HCT116 (cell line): ENCODE measurements around the gene CCSER1. TPM values are rescaled to one million over a fixed set of nuclear protein-coding genes. Genes with fewer than 3 reads are reported as not detected.

Experiments
- ATAC-seq: fragments of 200-7000 bp; cut with Tn5 transposase; 2 replicates; pipeline ENCODE4 v1.9.1; 2020; ENCODE audit warnings: mild to moderate bottlenecking, moderate library complexity
- BruUV-seq: library from RNA; stranded (reverse); fragments of 400-500 nt; replicated peaks from 2 replicates; lab custom pipeline; 2021; lab: Mats Ljungman, UMichigan
- CTCF ChIA-PET: fragments of 300-600 bp; sonication (Branson Sonifier 250); formaldehyde crosslinking; loops from one replicate; lab custom pipeline; 2021; ENCODE audit warnings: antibody characterized with exemption; lab: Charles Lee
- POLR2A ChIA-PET: fragments of 300-600, 350-600 bp; sonication (Branson Sonifier 250); formaldehyde crosslinking; loops from one replicate; lab custom pipeline; 2021; ENCODE audit warnings: antibody characterized with exemption; lab: Charles Lee
- RAD21 ChIA-PET, 2 experiments: fragments of 300-600 bp; sonication (Branson Sonifier 250); formaldehyde crosslinking; loops; one replicate each; lab custom pipeline; 2023; ENCODE audit warnings: low total read pairs in 2 of 2; ENCODE audit not compliant: uncharacterized antibody in 2 of 2, unreplicated experiment in 2 of 2, low non-redundant PET in 1 of 2; lab: Charles Lee
- DNase-seq: peaks from one replicate; pipeline ENCODE4 v3.0.0-alpha.2; 2010; ENCODE audit warnings: low read depth, low spot score
- H2AFZ ChIP-seq: fragments of 200-600 bp; shearing (Covaris generic), sonication (generic); 2 replicates; pipeline ENCODE4 v1.6.1; 2017; ENCODE audit warnings: low read depth, mixed run types, mixed read lengths, antibody characterized with exemption, low read length; ENCODE audit not compliant: poor library complexity, severe bottlenecking
- H3K27ac ChIP-seq: 2 replicates; pipeline ENCODE4 v1.5.1; 2012; ENCODE audit warnings: low read depth, low read length
- H3K27me3 ChIP-seq: fragments of 200-600 bp; sonication (generic); 2 replicates; pipeline ENCODE4 v1.6.1; 2016; ENCODE audit warnings: mixed run types, low read length, mixed read lengths; ENCODE audit not compliant: insufficient read depth
- H3K36me3 ChIP-seq, 2 experiments: fragments of 200-500 bp in 1 of 2; fragments of 200-600 bp in 1 of 2; sonication (Bioruptor generic) in 1 of 2; sonication (generic) in 1 of 2; 2 replicates each; pipeline versions ENCODE4 v1.5.1 to v1.6.1; 2014 to 2016; ENCODE audit warnings: low read length in 2 of 2, inconsistent platforms in 1 of 2, mixed read lengths in 1 of 2, mixed run types in 1 of 2; ENCODE audit not compliant: insufficient read depth in 2 of 2, control insufficient read depth in 1 of 2
- H3K4me1 ChIP-seq, 2 experiments: fragments of 200-600 bp in 1 of 2; sonication (generic) in 1 of 2; 2 replicates each; pipeline versions ENCODE4 v1.5.1 to v1.6.1; 2012 to 2017; ENCODE audit warnings: low read length in 2 of 2, inconsistent platforms in 1 of 2, mild to moderate bottlenecking in 1 of 2, mixed read lengths in 1 of 2, mixed run types in 1 of 2, moderate library complexity in 1 of 2; ENCODE audit not compliant: insufficient read depth in 2 of 2, control insufficient read depth in 1 of 2
- H3K4me2 ChIP-seq: fragments of 200-600 bp; sonication (generic); 2 replicates; pipeline ENCODE4 v1.6.1; 2017; ENCODE audit warnings: mixed run types, low read length, mixed read lengths
- H3K4me3 ChIP-seq, 2 experiments: fragments of 200-600 bp in 1 of 2; sonication (generic) in 1 of 2; replicated peaks in 1 of 2; 2 replicates each; pipeline ENCODE4 v1.5.1; 2011 to 2016; ENCODE audit warnings: low read length in 2 of 2, control low read depth in 1 of 2, low read depth in 1 of 2, mild to moderate bottlenecking in 1 of 2, mixed read lengths in 1 of 2, mixed run types in 1 of 2
- H3K79me2 ChIP-seq: fragments of 200-600 bp; sonication (generic); 2 replicates; pipeline ENCODE4 v1.6.1; 2017; ENCODE audit warnings: mild to moderate bottlenecking, mixed run types, low read length, moderate library complexity, mixed read lengths; ENCODE audit not compliant: insufficient read depth
- H3K9ac ChIP-seq: fragments of 200-600 bp; sonication (generic); 2 replicates; pipeline ENCODE4 v1.6.1; 2016; ENCODE audit warnings: low read length, mixed read lengths
- H3K9me2 ChIP-seq: fragments of 200-600 bp; sonication (generic), shearing (Covaris generic); 2 replicates; pipeline ENCODE4 v1.6.1; 2017; ENCODE audit warnings: mixed run types, mild to moderate bottlenecking, moderate library complexity; ENCODE audit not compliant: insufficient read depth
- H3K9me3 ChIP-seq, 2 experiments: fragments of 200-500 bp in 1 of 2; fragments of 200-600 bp in 1 of 2; sonication (Bioruptor generic) in 1 of 2; sonication (generic) in 1 of 2; 2 replicates each; pipeline ENCODE4 v1.6.1; 2014 to 2017; ENCODE audit warnings: low read length in 2 of 2, mixed read lengths in 2 of 2, inconsistent platforms in 1 of 2, low read depth in 1 of 2, mild to moderate bottlenecking in 1 of 2, mixed run types in 1 of 2, moderate library complexity in 1 of 2; ENCODE audit not compliant: control insufficient read depth in 1 of 2, insufficient read depth in 1 of 2
- H4K20me1 ChIP-seq: fragments of 200-600 bp; sonication (generic), shearing (Covaris generic); 2 replicates; pipeline ENCODE4 v1.6.1; 2017; ENCODE audit warnings: mixed run types, mild to moderate bottlenecking, moderate library complexity; ENCODE audit not compliant: insufficient read depth
- ATF3 ChIP-seq: IDR thresholded peaks from 2 replicates; pipeline ENCODE4 v1.6.1; 2012
- CBX3 ChIP-seq: IDR thresholded peaks from 2 replicates; pipeline ENCODE4 v1.6.1; 2012; ENCODE audit warnings: low read depth
- CEBPB ChIP-seq: IDR thresholded peaks from 2 replicates; pipeline ENCODE4 v1.6.1; 2012; ENCODE audit warnings: low read depth
- CTCF ChIP-seq, 3 experiments: fragments of 200-600 bp in 1 of 3; sonication (generic) in 1 of 3; IDR thresholded peaks in 2 of 3; conservative IDR thresholded peaks in 1 of 3; 2 replicates each; pipeline ENCODE4 v1.5.1; 2012 to 2017; ENCODE audit warnings: low read depth in 2 of 3, low read length in 2 of 3, antibody characterized with exemption in 1 of 3, borderline replicate concordance in 1 of 3, control low read depth in 1 of 3, mild to moderate bottlenecking in 1 of 3, mixed read lengths in 1 of 3, mixed run types in 1 of 3, moderate library complexity in 1 of 3; ENCODE audit not compliant: insufficient read depth in 1 of 3
- EGR1 ChIP-seq: IDR thresholded peaks from 2 replicates; pipeline ENCODE4 v1.6.1; 2012; ENCODE audit warnings: low read depth
- ELF1 ChIP-seq: IDR thresholded peaks from 2 replicates; pipeline ENCODE4 v1.6.1; 2012; ENCODE audit warnings: low read depth, borderline replicate concordance
- EZH2 ChIP-seq: fragments of 200-600 bp; sonication (generic); IDR thresholded peaks from 2 replicates; pipeline ENCODE4 v1.6.1; 2017; ENCODE audit warnings: antibody characterized with exemption, mixed run types
- FOSL1 ChIP-seq: IDR thresholded peaks from 2 replicates; pipeline ENCODE4 v1.6.1; 2012; ENCODE audit warnings: low read depth
- JUND ChIP-seq: IDR thresholded peaks from 2 replicates; pipeline ENCODE4 v1.6.1; 2012
- MAX ChIP-seq: IDR thresholded peaks from 2 replicates; pipeline ENCODE4 v1.6.1; 2012
- POLR2A ChIP-seq: IDR thresholded peaks from 2 replicates; pipeline ENCODE4 v1.7.0; 2011; ENCODE audit warnings: borderline replicate concordance; ENCODE audit not compliant: insufficient read depth, insufficient read length; ENCODE audit errors: extremely low read depth
- POLR2AphosphoS5 ChIP-seq: IDR thresholded peaks from 2 replicates; pipeline ENCODE4 v1.6.1; 2011; ENCODE audit warnings: mild to moderate bottlenecking, low read depth, low read length, moderate library complexity
- RAD21 ChIP-seq: IDR thresholded peaks from 2 replicates; pipeline ENCODE4 v1.6.1; 2012; ENCODE audit warnings: low read depth, mild to moderate bottlenecking
- SP1 ChIP-seq: IDR thresholded peaks from 2 replicates; pipeline ENCODE4 v1.6.1; 2012; ENCODE audit warnings: low read depth
- SRF ChIP-seq: IDR thresholded peaks from 2 replicates; pipeline ENCODE4 v1.6.1; 2012; ENCODE audit warnings: low read depth
- YY1 ChIP-seq: IDR thresholded peaks from 2 replicates; pipeline ENCODE4 v1.6.1; 2011; ENCODE audit warnings: low read length, low read depth, moderate library complexity, mild to moderate bottlenecking; ENCODE audit not compliant: insufficient replicate concordance; ENCODE audit errors: extremely low read depth
- ZBTB33 ChIP-seq: IDR thresholded peaks from 2 replicates; pipeline ENCODE4 v1.6.1; 2011; ENCODE audit warnings: mild to moderate bottlenecking, low read length, moderate library complexity; ENCODE audit not compliant: insufficient replicate concordance; ENCODE audit errors: extremely low read depth
- ZFX ChIP-seq: fragments of 450-650 bp; IDR thresholded peaks from 2 replicates; pipeline ENCODE4 v1.6.1; 2017
- ZNF274 ChIP-seq: fragments of 200-500 bp; sonication (Bioruptor generic); IDR thresholded peaks from 2 replicates; pipeline ENCODE4 v1.6.1; 2014; ENCODE audit warnings: mild to moderate bottlenecking, low read depth, low read length, inconsistent platforms
- intact Hi-C: fragments of 100-400 bp; cut with micrococcal nuclease; formaldehyde crosslinking; loops from 2 replicates; pipeline ENCODE4 v1.10.0; 2022
- total RNA-seq: library from RNA; stranded (reverse); gene quantifications from one replicate; pipeline ENCODE4 v1.2.1, GENCODE V29; 2021; ENCODE audit not compliant: unreplicated experiment

Gene CCSER1
- total RNA-seq, 1 experiment from 2014 or later = 6.7 TPM

GRCh38 chr4:90146306-90146705, 19.1 kb downstream of the CCSER1 start:
- intact Hi-C loops = no loop called here
- RAD21 ChIA-PET = no interaction called here

More at GRCh38 chr4:90146306-90146705, 19.1 kb downstream of the CCSER1 start:
- no peak overlapping the region for H2AFZ ChIP-seq
- H3K36me3 ChIP-seq = no peaks in the 10 kb centered on the region
- H3K79me2 ChIP-seq = no peaks in the 10 kb centered on the region
- H3K9ac ChIP-seq = no peak overlapping the region
- ChIA-PET CTCF (interaction anchor here (0.9 kb wide), 1 partner anchor 10 kb away, joined by 3 read pairs; no protein-coding TSS in a partner anchor), POLR2A (no interaction called here)
- no TSS peak for BruUV-seq
- no peak overlapping the region for H3K4me3 ChIP-seq
- TF ChIP-seq EGR1 (no peak), RAD21 (no peak), MAX (no peak), ZBTB33 (no peak), POLR2AphosphoS5 (no peak), EZH2 (no peak), ELF1 (no peak), CEBPB (no peak), JUND (no peak), CTCF (IDR thresholded peaks at IDR 0.05 in 2 of 3, conservative IDR thresholded peaks at IDR 0.05 in 1 of 3; ENCODE audit: borderline replicate concordance in 1 of 3, insufficient read depth in 1 of 3, low read depth in 2 of 3, low read length in 2 of 3) (no peak), CBX3 (no peak), ZFX (no peak), ATF3 (no peak), ZNF274 (no peak), POLR2A (no peak), SP1 (no peak), SRF (no peak), FOSL1 (no peak), YY1 (no peak)
- TF ChIP-seq, all 23 proteins: peak for 0
- Histone ChIP-seq H3K27me3 (no peaks in the 10 kb centered on the region), H3K9me2 (no peaks in the 10 kb centered on the region), H3K9me3 (no peaks in the 10 kb centered on the region), H3K27ac (no peak overlapping the region), H3K4me2 (no peak overlapping the region), H3K4me1 (no peaks in the 10 kb centered on the region), H4K20me1 (no peaks in the 10 kb centered on the region)
- ATAC-seq = no peak
- no peak for DNase-seq
